Kidney (tissue), 14 donors: Measurements from ENCODE around the gene JPH4. TPM values are rescaled to one million over a fixed set of nuclear protein-coding genes. Genes with fewer than 3 reads are reported as not detected.

Experiments
- DNase-seq, 5 donors: peaks; one replicate each; pipeline ENCODE4 v3.0.0-alpha.2; 2013 to 2020
- FAIRE-seq: peaks from 2 replicates; lab custom pipeline; 2012; peaks lifted over from hg19 to GRCh38; lab: Jason Lieb, UNC
- H3K27ac ChIP-seq, 2 donors: one replicate each; pipeline ENCODE4 v1.7.0; 2013; ENCODE audit warnings: low read depth in 2 of 2, low read length in 2 of 2, inconsistent platforms in 1 of 2
- H3K27me3 ChIP-seq: one replicate; pipeline ENCODE4 v1.7.1; 2013; ENCODE audit warnings: low read length, inconsistent platforms; ENCODE audit not compliant: control insufficient read depth, insufficient read depth
- H3K36me3 ChIP-seq, 3 donors: one replicate each; pipeline versions ENCODE4 v1.7.0 to v1.7.1; 2013; ENCODE audit warnings: low read length in 3 of 3, control low read depth in 1 of 3, inconsistent platforms in 1 of 3; ENCODE audit not compliant: insufficient read depth in 3 of 3, control insufficient read depth in 2 of 3
- H3K4me1 ChIP-seq, 3 donors: one replicate each; pipeline versions ENCODE4 v1.7.0 to v1.7.1; 2013; ENCODE audit warnings: low read length in 3 of 3, inconsistent platforms in 1 of 3, low read depth in 1 of 3; ENCODE audit not compliant: control insufficient read depth in 2 of 3, insufficient read depth in 2 of 3
- H3K4me3 ChIP-seq, 3 donors: one replicate each; pipeline versions ENCODE4 v1.7.0 to v1.8.1; 2013; ENCODE audit warnings: low read length in 3 of 3, control low read depth in 1 of 3, inconsistent platforms in 1 of 3
- H3K9ac ChIP-seq, 3 donors: one replicate each; pipeline versions ENCODE4 v1.7.0 to v1.7.1; 2013; ENCODE audit warnings: low read length in 3 of 3, control low read depth in 1 of 3, inconsistent platforms in 1 of 3
- H3K9me3 ChIP-seq, 3 donors: one replicate each; pipeline versions ENCODE4 v1.7.0 to v1.7.1; 2013; ENCODE audit warnings: low read length in 3 of 3, control low read depth in 1 of 3, inconsistent platforms in 1 of 3; ENCODE audit not compliant: control insufficient read depth in 2 of 3, insufficient read depth in 1 of 3
- CTCF ChIP-seq: IDR thresholded peaks from 3 replicates; pipeline ENCODE4 v1.5.1; 2012; ENCODE audit warnings: mild to moderate bottlenecking, moderate library complexity, borderline replicate concordance; ENCODE audit not compliant: insufficient read depth; ENCODE audit errors: extremely low read depth
- intact Hi-C: fragments of 100-400 bp; cut with DNase I; formaldehyde crosslinking; loops from one replicate; pipeline ENCODE4 v1.11.1; 2022
- polyA plus RNA-seq: library from polyadenylated mRNA; stranded (reverse); fragments of 350-450 nt; fragmentation: Illumina TruSeq; extraction: RNeasy Lipid Tissue Mini Kit (QIAGEN cat#74804); gene quantifications from one replicate; pipeline ENCODE4 v1.2.3, GENCODE V29; 2014; ENCODE audit warnings: low read depth, low replicate concordance; ENCODE audit not compliant: insufficient read depth
- total RNA-seq: library from RNA; stranded (reverse); fragmentation: NEBNext Ultra II Directional; extraction: Animal tissue kit (Norgen Biotek cat#: 25700); gene quantifications from one replicate; pipeline ENCODE4 v1.2.1, GENCODE V29; 2021
- donor health status: control.
- donor health status: control.
- donor health status: control.
- donor health status: control.
- donor health status: control.
- donor health status: DM: yes; HTN: yes; CAD: no.
- donor health status: Normal renal cell carcinoma (clear cell type).

The JPH4 gene
- total and polyA plus RNA-seq, 2 donors from 2014 or later: 3.6 to 7.0 TPM

GRCh38 chr14:23579739-23580138, 1.1 kb upstream of the JPH4 start:
- Histone ChIP-seq H3K27ac (no peak overlapping the region), H3K4me3 (no peak overlapping the region), H3K36me3 (no peaks in the 10 kb centered on the region), H3K27me3 (peaks cover 9% of the 10 kb centered on the region), H3K9ac (no peak overlapping the region), H3K9me3 (no peaks in the 10 kb centered on the region), H3K4me1 (peaks cover 0 to 2% (median 0%) of the 10 kb centered on the region in 3 donors)
- DNase-seq: no peak
- no peak for TF ChIP-seq CTCF
- intact Hi-C loops: no loop called here
- FAIRE-seq: no peak

- TF ChIP-seq CTCF: no peak
- Histone ChIP-seq H3K27ac (no peak overlapping the region), H3K27me3 (peaks cover 9% of the 10 kb centered on the region), H3K4me1 (peaks cover 0 to 2% (median 0%) of the 10 kb centered on the region in 3 donors), H3K4me3 (no peak overlapping the region), H3K9ac (no peak overlapping the region), H3K36me3 (no peaks in the 10 kb centered on the region), H3K9me3 (no peaks in the 10 kb centered on the region)
- intact Hi-C loops: no loop called here
- no peak for FAIRE-seq
- DNase-seq: no peak
These were observed 681 bp upstream of the JPH4 start for GRCh38 chr14:23579311-23579630.

GRCh38 chr14:23577710-23578392, 739 bp downstream of the JPH4 start:
- peaks cover 0 to 2% (median 0%) of the 10 kb centered on the region in 3 donors for H3K4me1 ChIP-seq
- intact Hi-C loops: no loop called here
- TF ChIP-seq CTCF: no peak
- peaks cover 9% of the 10 kb centered on the region for H3K27me3 ChIP-seq
- peak in 4 of 5 donors; percentile 60 to 84 (median 73) for DNase-seq
- H3K9ac ChIP-seq: no peak overlapping the region
- H3K4me3 ChIP-seq: no peak overlapping the region
- H3K27ac ChIP-seq: no peak overlapping the region
- FAIRE-seq: no peak
- no peaks in the 10 kb centered on the region for H3K9me3 ChIP-seq
- H3K36me3 ChIP-seq: no peaks in the 10 kb centered on the region
